Smooth muscle cell (in vitro differentiated cells): ENCODE results near the gene MAN2A2. TPM values are rescaled to one million over a fixed set of nuclear protein-coding genes. Genes with fewer than 3 reads are reported as not detected.
A peak's percentile ranks its signal among the peaks of the same experiment; 100 is the strongest.

Experiments used
- DNase-seq: peaks from one replicate; lab custom pipeline; 2025; ENCODE audit not compliant: unreplicated experiment; lab: John Stamatoyannopoulos, UW
- H2AFZ ChIP-seq: fragments of 200-600 bp; sonication (generic); 2 replicates; pipeline ENCODE4 v1.6.0; 2016; ENCODE audit warnings: antibody characterized with exemption, low read depth, mild to moderate bottlenecking
- H3F3A ChIP-seq: fragments of 200-600 bp; sonication (generic); 2 replicates; pipeline ENCODE4 v1.6.0; 2017; ENCODE audit warnings: antibody characterized with exemption, low read depth
- H3K27ac ChIP-seq: fragments of 200-600 bp; sonication (generic); 2 replicates; pipeline ENCODE4 v1.5.1; 2016; ENCODE audit warnings: low read depth, mild to moderate bottlenecking
- H3K27me3 ChIP-seq: fragments of 200-600 bp; sonication (generic); 2 replicates; pipeline ENCODE4 v1.6.1; 2016; ENCODE audit warnings: low read depth, mild to moderate bottlenecking
- H3K36me3 ChIP-seq: fragments of 200-600 bp; sonication (generic); 2 replicates; pipeline ENCODE4 v1.5.1; 2016; ENCODE audit warnings: low read depth
- H3K4me1 ChIP-seq: fragments of 200-600 bp; sonication (generic); 2 replicates; pipeline ENCODE4 v1.5.1; 2016; ENCODE audit warnings: low read depth
- H3K4me2 ChIP-seq: fragments of 200-600 bp; sonication (generic); 2 replicates; pipeline ENCODE4 v1.6.0; 2016; ENCODE audit warnings: mild to moderate bottlenecking
- H3K4me3 ChIP-seq: fragments of 200-600 bp; sonication (generic); 2 replicates; pipeline ENCODE4 v1.5.1; 2016; ENCODE audit warnings: mild to moderate bottlenecking
- H3K79me2 ChIP-seq: fragments of 200-600 bp; sonication (generic); 2 replicates; pipeline ENCODE4 v1.6.0; 2016; ENCODE audit warnings: low read depth, mild to moderate bottlenecking
- H3K9ac ChIP-seq: fragments of 200-600 bp; sonication (generic); 2 replicates; pipeline ENCODE4 v1.6.0; 2016; ENCODE audit warnings: low read depth
- H3K9me3 ChIP-seq: fragments of 200-600 bp; sonication (generic); replicated peaks from 2 replicates; pipeline ENCODE4 v1.5.1; 2016; ENCODE audit warnings: low read depth
- H4K20me1 ChIP-seq: fragments of 200-600 bp; sonication (generic); 2 replicates; pipeline ENCODE4 v1.6.0; 2016; ENCODE audit warnings: low read depth
- WGBS: methylation state at CpG from one replicate; pipeline ENCODE4 v1.1.7; 2016; ENCODE audit warnings: low lambda C conversion rate; 5-methylcytosine and 5-hydroxymethylcytosine counted together
- polyA plus RNA-seq: library from polyadenylated mRNA; unstranded; fragments of >200 nt; fragmentation: Nextera tagmentation; extraction: Ambion mirVana; gene quantifications from 2 replicates; pipeline ENCODE4 v1.2.1, GENCODE V29; 2016
- total RNA-seq: library from RNA; depleted of rRNA; stranded (reverse); fragments of >200 nt; gene quantifications from 2 replicates; pipeline ENCODE4 v1.2.3, GENCODE V29; 2014
- TF ChIP-seq, protein P1 (sequence below): fragments of 200-600 bp; sonication (generic); IDR thresholded peaks from 2 replicates; pipeline ENCODE4 v1.5.1; 2017; ENCODE audit warnings: borderline replicate concordance, mild to moderate bottlenecking, antibody characterized with exemption; ENCODE audit not compliant: insufficient read depth, poor library complexity, severe bottlenecking

Gene MAN2A2
- total and polyA plus RNA-seq, 2 experiments from 2014 or later: 9.7 to 11.0 TPM

DNA sequence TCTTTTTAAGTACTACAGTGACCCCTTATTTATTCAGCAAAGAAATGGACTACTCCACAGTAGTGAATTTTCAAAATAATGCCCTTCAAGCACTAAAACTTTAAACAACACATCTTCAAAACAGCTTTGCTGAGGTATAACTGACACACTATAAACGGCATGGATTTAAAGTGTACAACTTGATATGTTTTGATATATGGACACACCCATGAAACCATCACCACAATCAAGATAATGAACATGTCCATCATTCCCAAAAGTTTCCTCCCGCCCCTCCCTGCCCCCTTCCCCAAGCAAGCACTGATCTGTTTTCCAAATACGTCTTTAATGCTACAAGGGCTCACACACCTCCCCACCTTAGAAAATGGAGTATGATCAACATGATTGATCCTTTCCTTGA, 36.3 kb upstream of the MAN2A2 start:
- no peaks in the 10 kb centered on the region for H3K36me3 ChIP-seq
- WGBS: 93% methylated on average over 3 of the region's 3 CpGs

DNA sequence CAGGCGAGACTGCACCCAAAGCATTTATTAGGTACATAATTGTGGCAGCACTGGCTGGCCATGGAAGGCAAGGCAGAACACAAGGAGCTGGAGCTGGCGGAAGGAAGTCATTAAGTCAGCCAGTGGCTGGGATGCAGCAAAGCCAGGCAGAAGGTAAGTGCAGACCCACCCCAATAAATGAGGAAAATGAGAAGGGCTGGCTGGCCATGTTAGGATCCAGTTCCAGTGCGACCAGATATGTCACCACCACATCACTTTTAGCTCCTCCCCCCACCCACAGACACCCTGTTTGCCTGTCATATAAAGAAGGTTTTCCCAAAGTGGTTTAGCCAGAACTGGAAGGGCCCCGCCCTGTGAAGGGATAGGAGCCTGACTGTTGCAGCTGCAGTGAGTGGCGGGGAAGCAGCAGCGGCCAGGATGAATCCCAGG, 34.8 kb upstream of the MAN2A2 start, which contains the start of gene FURIN:
TSS of gene FURIN (plus strand) at position 328 of the 429 bp plus-strand sequence. CDS start 7,153 bp downstream, outside the sequence.
- Histone ChIP-seq H3K4me3 (no peak within 1 kb of the TSS), H3K36me3 (no peaks in the 10 kb centered on the region), H3K79me2 (peaks cover 13% of the 10 kb centered on the region), H3K27ac (peak within 1 kb of the TSS; percentile 91), H3K9ac (no peak within 1 kb of the TSS), H3F3A (peaks cover 32% of the 10 kb centered on the region), H3K4me1 (peaks cover 40% of the 10 kb centered on the region), H3K9me3 (no peaks in the 10 kb centered on the region), H3K27me3 (no peaks in the 10 kb centered on the region), H3K4me2 (peak within 1 kb of the TSS; percentile 92), H2AFZ (no peak within 1 kb of the TSS), H4K20me1 (peaks cover 3% of the 10 kb centered on the region)
- 41% methylated on average over 6 of the region's 6 CpGs for WGBS
- no peak for DNase-seq
- TF ChIP-seq, protein P1, sequence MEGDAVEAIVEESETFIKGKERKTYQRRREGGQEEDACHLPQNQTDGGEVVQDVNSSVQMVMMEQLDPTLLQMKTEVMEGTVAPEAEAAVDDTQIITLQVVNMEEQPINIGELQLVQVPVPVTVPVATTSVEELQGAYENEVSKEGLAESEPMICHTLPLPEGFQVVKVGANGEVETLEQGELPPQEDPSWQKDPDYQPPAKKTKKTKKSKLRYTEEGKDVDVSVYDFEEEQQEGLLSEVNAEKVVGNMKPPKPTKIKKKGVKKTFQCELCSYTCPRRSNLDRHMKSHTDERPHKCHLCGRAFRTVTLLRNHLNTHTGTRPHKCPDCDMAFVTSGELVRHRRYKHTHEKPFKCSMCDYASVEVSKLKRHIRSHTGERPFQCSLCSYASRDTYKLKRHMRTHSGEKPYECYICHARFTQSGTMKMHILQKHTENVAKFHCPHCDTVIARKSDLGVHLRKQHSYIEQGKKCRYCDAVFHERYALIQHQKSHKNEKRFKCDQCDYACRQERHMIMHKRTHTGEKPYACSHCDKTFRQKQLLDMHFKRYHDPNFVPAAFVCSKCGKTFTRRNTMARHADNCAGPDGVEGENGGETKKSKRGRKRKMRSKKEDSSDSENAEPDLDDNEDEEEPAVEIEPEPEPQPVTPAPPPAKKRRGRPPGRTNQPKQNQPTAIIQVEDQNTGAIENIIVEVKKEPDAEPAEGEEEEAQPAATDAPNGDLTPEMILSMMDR: no peak

More for the DNA sequence above, 36.3 kb upstream of the MAN2A2 start:
- peaks cover 28% of the 10 kb centered on the region for H3K4me1 ChIP-seq
- H3F3A ChIP-seq: peaks cover 24% of the 10 kb centered on the region
- no peak for DNase-seq
- peaks cover 9% of the 10 kb centered on the region for H3K79me2 ChIP-seq
- H2AFZ ChIP-seq: no peak overlapping the region
- H3K4me3 ChIP-seq: no peak overlapping the region
- no peaks in the 10 kb centered on the region for H3K27me3 ChIP-seq
- no peak overlapping the region for H3K9ac ChIP-seq
- TF ChIP-seq, protein P1: no peak
- no peaks in the 10 kb centered on the region for H3K9me3 ChIP-seq
- no peaks in the 10 kb centered on the region for H4K20me1 ChIP-seq
- H3K4me2 ChIP-seq: no peak overlapping the region
- no peak overlapping the region for H3K27ac ChIP-seq

DNA sequence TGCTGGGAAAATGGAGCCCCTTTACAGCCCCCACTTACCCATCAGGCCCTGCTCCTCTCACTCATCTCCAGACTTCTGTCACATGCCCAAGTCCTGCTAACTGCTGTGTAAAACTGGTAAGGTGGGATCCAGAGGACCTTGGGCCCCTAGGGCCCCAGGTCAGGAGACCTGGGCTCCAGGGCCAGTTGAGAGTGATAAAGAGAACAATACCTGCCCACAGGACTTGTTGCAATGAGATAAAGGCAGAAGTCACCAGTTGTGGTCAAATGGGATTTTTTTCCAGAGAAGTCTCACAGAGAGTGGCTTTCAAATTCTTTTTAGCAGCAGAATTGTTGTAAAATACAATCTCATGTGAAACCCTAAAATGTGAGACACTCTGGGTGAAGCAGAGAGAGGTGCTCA, 34.0 kb upstream of the MAN2A2 start:
- TF ChIP-seq, protein P1: no peak
- H3K79me2 ChIP-seq: peaks cover 22% of the 10 kb centered on the region
- peaks cover 49% of the 10 kb centered on the region for H3K4me1 ChIP-seq
- no peak overlapping the region for H2AFZ ChIP-seq
- H3K9ac ChIP-seq: no peak overlapping the region
- peaks cover 37% of the 10 kb centered on the region for H3F3A ChIP-seq
- DNase-seq: no peak
- no peaks in the 10 kb centered on the region for H3K9me3 ChIP-seq
- H3K4me2 ChIP-seq: peak overlapping the region; percentile 92
- H3K27ac ChIP-seq: peak overlapping the region; percentile 91
- H3K27me3 ChIP-seq: no peaks in the 10 kb centered on the region
- peaks cover 12% of the 10 kb centered on the region for H4K20me1 ChIP-seq
- no peaks in the 10 kb centered on the region for H3K36me3 ChIP-seq
- no peak overlapping the region for H3K4me3 ChIP-seq

DNA sequence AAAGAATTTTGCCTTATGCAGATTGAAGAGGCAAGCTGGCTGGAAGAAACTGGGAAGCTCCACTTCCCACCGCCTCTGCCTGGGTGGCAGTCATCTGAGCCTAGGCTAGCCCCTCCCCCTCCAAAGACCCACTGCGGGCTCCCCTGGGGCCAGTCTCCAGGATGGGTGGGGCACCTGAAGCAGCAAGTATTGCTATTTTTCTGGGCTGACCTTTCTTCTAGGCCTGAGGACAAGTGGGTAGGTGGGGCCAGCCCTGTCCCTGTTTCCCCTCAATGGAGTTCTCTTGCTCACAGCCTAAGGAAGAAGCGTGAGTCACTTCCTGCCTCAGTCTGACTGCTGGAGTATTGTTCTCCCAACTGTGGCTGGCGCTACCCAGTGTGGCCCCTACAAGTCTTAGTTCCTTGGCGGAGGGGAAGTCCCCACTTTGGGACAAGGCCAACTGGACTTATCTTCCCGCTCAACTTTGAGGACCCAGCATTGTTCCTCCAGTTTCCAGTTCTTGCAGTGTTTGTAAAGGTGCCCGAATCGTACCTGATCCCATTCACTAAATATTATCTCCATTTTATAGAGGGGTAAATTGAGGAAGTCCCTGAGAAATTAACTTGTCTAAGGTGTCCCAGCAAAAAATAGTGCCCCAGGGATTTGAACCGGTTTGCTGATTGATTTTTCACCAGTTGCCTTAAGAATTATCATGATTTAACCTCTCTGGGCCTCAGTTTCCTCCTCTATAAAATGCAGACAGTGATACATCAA, 33.3 kb upstream of the MAN2A2 start:
- no peaks in the 10 kb centered on the region for H3K27me3 ChIP-seq
- peaks cover 36% of the 10 kb centered on the region for H3F3A ChIP-seq
- H4K20me1 ChIP-seq: peaks cover 18% of the 10 kb centered on the region
- H3K9ac ChIP-seq: no peak overlapping the region
- H3K9me3 ChIP-seq: no peaks in the 10 kb centered on the region
- TF ChIP-seq, protein P1: no peak
- H3K27ac ChIP-seq: peak overlapping the region; percentile 91
- peak overlapping the region; percentile 92 for H3K4me2 ChIP-seq
- H3K4me1 ChIP-seq: peaks cover 55% of the 10 kb centered on the region
- no peaks in the 10 kb centered on the region for H3K36me3 ChIP-seq
- no peak overlapping the region for H3K4me3 ChIP-seq
- 27% methylated on average over 9 of the region's 9 CpGs for WGBS
- no peak for DNase-seq
- H2AFZ ChIP-seq: no peak overlapping the region
- H3K79me2 ChIP-seq: peaks cover 28% of the 10 kb centered on the region
